ENCODE results near the gene RARG.
"Not testable (repeated sequence)": the region's sequence is repeated elsewhere in the genome, so short reads cannot be mapped to it uniquely, and the experiment has no call there.

The RARG gene

DNA sequence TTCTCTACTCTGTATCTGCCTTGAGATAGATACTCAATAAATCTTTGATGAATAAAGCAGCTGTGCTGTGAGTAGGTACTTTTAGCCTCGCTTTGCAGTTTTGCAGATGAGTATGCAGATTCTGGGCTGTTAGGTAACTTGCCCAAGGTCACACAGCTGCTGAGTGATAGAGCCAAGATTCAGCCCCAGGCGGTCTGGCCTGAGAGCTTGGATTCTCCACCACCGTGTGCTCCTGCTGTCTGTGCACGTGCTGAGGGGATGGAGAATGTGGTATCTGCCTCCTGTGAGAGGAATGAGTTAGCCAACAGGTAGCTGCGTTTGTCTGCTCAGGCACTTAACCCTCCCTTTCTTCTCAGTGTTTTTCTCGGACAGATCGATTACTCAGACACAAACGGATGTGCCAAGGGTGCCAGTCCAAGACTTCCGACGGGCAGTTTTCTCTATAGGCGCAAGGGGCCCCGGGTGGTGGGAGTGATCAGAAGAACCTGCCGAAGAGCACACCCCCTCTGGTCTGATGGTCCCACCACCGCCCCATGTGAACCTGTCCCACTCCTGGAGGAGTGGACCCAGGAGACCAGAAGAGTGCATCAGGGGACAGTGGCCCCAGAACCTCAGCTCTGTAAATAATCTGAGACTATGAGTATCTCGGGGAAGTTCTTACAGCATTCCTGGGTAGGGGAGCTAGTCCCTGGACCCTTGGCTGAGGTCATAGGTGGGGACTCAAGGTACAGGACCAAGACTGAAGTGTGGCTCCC, 44.7 kb downstream of the RARG start:
- DNase-seq = no peak

DNA sequence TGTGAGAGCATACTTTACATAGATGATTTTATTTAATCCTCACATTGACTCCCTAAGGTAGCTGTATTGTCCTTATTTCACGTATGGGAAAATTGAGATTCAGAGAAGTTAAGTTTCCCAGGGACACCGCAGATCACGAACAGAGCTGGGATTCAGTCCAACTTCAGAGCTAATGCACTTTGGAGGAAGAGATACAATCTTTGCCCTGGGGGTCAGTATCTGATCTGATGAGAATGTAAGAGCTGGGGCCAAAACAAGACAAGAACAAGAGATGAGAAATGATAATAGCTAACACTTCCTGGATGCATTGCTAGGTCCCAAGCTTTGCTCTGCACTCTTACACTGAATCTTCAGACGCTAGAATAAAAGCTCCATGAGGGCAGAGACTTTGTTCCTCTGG, 45.3 kb downstream of the RARG start:
- no peak for DNase-seq

DNA sequence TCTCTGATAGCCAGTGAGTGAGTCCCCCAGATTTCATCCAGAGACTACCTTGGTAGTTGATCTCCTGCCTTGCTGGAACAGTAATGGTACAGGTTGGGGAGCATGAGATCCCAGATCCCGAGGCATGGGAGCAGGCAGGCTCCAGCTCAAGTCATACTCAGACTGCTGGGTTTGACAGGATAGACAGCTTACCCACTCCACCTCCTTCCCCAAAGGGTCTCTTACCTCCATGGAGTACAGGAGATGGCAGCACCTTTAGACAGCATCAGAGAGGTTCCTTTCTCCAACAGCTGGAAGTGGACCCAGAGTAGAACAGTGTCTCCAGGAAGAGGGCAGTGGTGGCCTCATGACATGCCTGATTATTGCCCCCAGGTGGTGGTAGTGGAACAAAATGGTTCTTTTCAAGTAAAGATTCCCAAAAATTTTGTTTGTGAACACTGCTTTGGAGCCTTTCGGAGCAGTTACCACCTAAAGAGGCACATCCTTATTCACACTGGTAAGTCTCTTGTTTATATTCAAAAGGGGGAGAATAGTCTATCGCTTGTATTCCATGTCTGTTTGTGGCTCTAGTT, 46.3 kb downstream of the RARG start:
- DNase-seq = no peak

DNA sequence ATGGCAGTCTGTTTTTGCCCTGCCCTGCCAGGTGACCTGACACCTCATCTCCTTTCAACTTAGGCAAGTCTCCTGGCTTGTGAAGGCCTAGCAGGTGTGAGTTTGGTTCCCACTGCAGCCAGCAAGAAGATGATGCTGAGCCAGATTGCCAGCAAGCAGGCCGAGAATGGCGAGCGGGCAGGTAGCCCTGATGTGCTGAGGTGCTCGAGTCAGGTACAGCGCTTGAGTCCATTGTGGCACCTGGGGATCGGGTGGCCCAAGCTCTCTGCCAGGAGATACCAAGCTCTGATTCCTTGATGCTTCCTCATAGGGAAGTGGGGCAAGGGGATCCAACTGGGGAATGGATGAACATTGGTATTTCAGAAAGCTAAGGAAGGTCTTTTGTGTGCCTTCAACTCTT, 47.2 kb downstream of the RARG start:
- DNase-seq = no peak

GRCh38 chr12:53182903-53183302, 49.1 kb downstream of the RARG start:
- DNase-seq = no peak

DNA sequence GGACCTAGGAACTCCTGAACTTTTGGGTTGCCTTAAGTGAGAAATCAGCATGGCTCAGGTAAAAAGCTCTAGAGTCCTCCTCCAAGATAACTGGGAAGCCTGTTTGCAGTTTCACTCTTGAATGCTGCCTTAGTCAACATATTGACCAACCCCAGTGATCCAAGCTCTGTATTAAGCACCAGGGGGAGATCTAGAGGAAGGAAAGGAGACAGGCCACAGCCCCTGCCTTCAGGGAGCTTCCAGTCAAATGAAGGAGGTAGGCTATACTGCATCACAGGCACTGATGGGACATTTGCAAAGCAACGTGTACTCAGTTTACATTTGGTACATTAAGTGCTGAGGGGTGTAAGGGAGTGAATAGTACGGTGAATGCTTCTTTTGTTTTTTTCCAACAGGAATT, 50.1 kb downstream of the RARG start:
- no peak for DNase-seq

GRCh38 chr12:53180931-53181645, 50.9 kb downstream of the RARG start:
- peak; percentile 61 for DNase-seq

GRCh38 chr12:53180220-53180930, 51.6 kb downstream of the RARG start, which contains the start of the genes CSAD and ZNF740:
CSAD (minus strand) TSS chr12:53180925; CDS start chr12:53173470, 7,455 bp downstream.
ZNF740 (plus strand) TSS chr12:53180722; CDS start chr12:53181984, 1,262 bp downstream.
- peak; percentile 87 for DNase-seq

DNA sequence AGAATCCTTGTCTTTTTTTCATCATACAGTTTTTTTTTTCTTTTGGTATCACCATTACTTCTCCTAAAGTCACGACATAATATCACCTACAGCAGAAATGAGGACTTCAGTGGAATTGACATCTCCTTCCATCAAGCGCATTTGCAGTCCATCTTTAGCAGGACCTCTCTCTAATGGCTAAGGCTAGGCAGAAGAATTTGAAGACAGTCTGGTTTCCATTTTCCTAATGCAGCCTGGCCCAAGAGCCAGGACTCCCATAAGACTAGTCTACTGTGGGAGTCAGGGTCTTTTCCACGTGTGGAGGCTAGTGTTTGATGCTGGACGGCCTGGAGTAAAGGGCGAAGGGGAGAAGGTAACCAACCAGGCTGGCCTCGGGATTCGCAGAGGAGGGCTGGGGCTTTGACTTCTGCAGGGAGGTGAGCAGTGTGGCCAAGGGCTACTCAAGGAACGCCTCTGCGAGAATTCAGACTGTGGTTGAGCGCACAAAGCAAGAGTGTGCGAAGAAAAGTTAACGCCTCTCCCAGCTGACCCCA, 52.3 kb downstream of the RARG start:
- no peak for DNase-seq

DNA sequence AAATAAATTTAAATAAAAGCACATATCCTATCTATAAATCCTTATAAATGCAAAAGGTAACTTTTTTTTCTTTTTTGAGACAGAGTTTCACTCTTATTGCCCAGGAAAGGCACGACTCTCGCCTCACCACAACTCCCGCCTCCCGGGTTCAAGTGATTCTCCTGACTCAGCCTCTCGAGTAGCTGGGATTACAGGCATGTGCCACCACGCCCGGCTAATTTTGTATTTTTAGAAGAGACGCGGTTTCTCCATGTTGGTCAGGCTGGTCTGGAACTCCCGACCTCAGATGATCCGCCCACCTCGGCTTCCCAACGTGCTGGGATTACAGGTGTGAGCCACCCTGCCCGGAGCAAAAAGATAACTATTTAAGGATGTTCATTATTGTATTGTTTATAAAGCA, 53.2 kb downstream of the RARG start:
- DNase-seq = not testable (repeated sequence)

DNA sequence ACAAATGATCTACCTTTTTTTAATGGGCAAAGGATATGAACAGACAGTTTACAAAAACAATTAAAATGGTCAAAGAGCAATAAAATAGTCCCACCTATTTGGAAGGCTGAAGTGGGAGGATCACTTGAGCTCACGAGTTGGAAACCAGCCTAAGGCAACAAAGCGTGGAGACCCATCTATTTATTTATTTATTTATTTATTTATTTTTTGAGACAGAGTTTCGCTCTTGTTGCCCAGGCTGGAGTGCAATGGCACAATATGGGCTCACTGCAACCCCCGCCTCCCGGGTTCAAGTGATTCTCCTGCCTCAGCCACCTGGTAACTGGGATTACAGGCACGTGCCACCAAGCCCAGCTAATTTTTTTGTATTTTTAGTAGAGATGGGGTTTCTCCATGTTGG, 54.6 kb downstream of the RARG start:
- not testable (repeated sequence) for DNase-seq

DNA sequence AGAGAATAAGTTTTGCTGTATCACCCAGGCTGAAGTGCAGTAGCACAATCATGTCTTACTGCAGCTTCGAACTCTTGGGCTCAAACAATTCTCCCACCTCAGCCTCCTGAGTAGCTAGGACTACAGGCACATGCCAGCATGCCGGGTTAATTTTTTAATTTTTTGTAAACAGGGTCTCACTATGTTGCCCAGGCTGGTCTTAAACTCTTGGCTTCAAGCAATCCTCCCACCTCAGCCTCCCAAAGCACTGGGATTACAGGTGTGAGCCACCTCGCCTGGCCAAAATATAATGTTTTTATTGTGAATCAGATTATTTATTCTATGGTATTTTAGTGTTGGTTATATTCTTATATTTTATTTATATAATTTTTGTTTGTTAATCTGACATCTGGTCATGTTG, 55.3 kb downstream of the RARG start:
- no peak for DNase-seq

DNA sequence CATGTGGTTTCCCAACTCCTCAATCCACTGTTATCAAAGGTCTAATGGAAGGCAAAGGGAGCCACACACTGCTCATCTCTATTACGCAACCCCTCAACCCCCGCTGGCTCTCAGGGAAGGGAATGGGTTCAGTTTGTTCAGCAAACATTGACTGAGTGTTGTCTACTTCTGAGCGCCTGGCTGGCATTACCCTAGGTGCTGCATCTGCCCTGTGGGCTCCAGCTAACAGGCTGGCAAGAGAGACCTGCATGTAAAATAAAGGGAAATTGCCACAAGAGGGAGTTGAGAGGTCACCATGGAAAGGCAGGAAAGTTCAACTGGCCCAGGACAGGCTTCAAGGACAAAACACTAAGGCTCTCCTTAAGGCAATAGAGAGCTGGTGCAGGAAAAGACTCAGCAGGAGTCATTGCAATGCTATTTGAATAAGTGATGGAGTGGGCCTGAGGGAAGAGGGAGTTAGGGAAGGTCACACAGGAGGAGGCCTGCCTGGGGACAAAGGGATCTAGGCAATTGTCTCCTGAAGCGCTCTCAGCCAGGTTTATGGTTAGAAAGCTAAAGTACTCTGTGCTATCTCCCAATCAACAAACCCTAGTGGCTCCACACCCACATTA, 57.0 kb downstream of the RARG start:
- no peak for DNase-seq

DNA sequence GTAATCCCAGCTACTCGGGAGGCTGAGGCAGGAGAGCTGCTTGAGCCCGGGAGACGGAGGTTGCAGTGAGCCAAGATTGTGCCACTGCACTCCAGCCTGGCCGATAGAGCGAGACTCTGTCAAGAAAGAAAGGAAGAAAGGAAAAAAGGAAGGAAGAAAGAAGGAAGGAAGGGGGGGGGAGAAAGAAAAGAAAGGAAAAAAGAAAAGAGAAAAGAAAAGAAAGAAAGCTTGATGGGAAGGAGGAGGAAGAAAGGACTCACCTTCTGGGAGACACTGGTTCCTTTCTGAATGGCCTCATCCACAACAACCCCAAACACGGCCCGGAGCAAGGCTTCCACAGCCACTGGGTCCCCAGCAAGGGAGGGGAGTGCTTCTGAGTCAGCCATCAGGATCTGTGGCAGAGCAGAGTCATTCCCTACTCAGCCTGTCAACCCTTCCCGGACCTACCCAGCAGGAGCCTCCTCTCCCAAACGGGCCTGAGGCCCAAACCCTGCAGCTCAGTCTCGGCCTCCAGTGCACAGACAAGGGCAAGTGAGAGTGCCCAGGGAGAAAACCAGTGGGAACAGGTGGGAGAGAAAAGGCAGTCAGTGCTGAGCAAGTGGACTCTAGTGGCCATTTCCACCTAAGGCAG, 58.8 kb downstream of the RARG start:
- DNase-seq = no peak

DNA sequence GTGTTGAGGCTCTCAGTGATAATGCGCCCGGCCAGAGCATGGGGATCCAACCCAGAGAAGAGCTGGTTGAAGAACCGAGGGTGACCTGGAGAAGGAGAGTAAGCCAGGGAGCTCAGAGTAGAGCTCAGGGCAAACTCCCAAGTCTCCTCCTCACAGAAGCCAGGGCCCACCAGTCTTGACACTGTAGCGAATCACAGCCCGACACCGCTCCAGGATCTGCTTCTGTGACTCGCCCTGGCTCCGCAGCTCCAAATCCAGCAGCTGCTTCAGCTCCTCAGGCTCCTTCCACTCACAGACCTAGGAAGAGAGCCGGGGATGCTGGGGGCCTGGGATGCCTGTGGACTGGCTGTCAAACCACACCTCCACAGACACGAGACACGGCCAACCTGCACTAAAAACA, 59.7 kb downstream of the RARG start:
- DNase-seq = no peak

GRCh38 chr12:53171725-53172329, 60.2 kb downstream of the RARG start:
- DNase-seq = no peak

DNA sequence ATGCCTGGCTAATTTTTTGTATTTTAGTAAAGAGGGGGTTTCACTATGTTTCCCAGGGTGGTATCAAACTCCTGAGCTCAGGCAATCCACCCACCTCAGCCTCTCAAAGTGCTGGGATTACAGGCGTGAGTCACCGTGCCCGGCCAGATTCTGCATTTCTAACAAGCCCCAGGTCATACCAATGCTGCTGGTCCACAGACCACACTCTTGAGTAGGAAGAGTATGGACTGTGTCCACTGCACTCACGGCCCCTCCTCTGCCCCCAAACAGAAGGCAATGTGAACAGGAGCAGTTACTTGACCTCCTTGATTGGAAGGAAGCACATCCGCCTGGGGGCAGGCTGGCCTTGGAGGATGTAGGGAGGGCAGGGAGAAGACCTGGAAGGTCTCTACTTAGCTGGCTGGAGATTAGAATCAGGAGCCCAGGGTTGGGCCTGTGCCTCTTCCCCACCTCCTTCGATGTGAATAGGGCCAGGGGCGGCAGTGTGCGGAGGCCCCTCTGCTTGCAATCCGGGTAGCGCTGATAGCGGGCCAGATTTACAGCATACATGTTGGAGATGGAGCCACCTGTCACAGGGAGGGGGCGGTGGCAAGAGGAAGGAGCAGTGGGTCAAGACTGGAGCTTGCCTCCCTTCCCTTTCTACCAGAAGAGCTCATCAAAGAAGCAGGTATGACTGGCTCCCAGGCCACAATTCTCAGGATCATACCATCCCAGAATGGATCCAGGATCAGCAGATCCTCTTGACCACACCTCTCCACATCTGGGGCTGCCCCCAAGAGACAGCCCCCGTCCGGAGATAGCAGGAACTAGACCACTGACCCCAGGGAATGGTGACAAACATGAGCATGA, 60.9 kb downstream of the RARG start:
- no peak for DNase-seq

GRCh38 chr12:53170215-53170614, 61.8 kb downstream of the RARG start:
- no peak for DNase-seq

DNA sequence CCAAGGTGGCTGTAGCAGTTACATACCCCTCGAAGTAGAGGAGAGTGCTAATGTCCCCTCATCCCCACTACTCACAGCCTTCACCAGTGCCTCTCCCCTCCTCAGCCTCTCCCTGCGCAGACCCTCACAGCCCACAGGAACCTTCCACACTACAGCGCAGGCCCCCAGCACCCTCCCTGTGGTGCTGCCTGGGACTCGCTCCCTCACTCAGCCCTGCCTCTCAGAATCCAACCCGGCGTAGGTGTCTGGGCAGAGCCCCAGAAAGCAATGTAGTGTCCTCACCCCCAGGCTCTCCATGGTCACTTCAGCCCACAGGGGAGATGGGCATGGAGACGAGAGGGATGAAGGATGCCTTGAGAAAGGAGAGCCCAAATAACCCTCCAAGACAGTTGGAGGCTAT, 62.4 kb downstream of the RARG start:
- no peak for DNase-seq

DNA sequence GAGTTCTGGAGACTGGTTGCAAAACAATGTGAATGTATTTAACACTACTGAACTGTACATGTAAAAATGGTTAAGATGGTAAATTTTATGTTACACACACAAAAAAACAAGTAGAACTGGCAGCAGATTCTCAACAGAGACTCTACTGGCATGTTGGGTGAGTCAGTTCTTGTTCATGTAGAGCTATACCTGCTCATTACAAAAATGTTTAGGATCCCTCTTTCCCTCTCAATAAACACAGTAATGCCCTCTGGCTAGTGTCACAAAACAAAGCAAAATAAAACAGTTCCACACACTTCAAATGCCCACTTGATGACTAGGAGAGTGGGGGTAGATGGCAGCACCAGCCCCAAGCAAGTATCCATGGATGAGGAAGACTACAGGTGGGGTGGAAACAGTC, 65.2 kb downstream of the RARG start:
- no peak for DNase-seq

- not testable (repeated sequence) for DNase-seq
Measured at GRCh38 chr12:53163008-53163407, 69.0 kb downstream of the RARG start.
